Astrocyte of the cerebellum (primary cell): Measurements from ENCODE around the gene KDM2A.

Experiments
- DNase-seq: peaks from one replicate; pipeline ENCODE4 v3.0.0-alpha.2; 2011; ENCODE audit warnings: low read depth
- H3K4me3 ChIP-seq: 2 replicates; pipeline ENCODE4 v1.5.1; 2011; ENCODE audit warnings: mild to moderate bottlenecking, low read depth, low read length, moderate library complexity
- in situ Hi-C: cut with HindIII; loops from 2 replicates; pipeline ENCODE4 v1.10.0; 2017; ENCODE audit warnings: low sequenced_read_pairs
- TF ChIP-seq, protein P1 (sequence below): IDR thresholded peaks from 2 replicates; pipeline ENCODE4 v1.5.1; 2012; ENCODE audit warnings: low read length, low read depth, moderate library complexity, mild to moderate bottlenecking; ENCODE audit errors: missing control alignments

KDM2A gene

DNA sequence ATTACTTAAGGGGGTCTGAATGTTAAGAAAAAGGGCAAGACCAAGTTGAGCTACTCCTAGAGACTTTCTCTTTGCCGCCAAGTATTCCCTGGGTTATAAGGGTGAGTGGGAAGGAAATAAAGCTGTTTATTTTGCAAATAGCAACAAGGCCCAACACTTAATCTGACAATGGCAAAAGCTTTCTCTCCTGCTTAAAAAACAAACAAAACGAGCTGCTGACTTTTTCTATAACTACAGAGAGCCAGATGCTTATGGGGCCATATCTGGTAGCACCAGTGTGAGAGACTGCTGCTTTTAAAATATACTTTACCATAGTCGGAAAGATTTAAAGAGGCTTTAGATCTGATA is 2.3 kb upstream of the KDM2A start:
- no peak for DNase-seq
- in situ Hi-C loops, result no loop called here
- no peak overlapping the region for H3K4me3 ChIP-seq
- TF ChIP-seq, protein P1, sequence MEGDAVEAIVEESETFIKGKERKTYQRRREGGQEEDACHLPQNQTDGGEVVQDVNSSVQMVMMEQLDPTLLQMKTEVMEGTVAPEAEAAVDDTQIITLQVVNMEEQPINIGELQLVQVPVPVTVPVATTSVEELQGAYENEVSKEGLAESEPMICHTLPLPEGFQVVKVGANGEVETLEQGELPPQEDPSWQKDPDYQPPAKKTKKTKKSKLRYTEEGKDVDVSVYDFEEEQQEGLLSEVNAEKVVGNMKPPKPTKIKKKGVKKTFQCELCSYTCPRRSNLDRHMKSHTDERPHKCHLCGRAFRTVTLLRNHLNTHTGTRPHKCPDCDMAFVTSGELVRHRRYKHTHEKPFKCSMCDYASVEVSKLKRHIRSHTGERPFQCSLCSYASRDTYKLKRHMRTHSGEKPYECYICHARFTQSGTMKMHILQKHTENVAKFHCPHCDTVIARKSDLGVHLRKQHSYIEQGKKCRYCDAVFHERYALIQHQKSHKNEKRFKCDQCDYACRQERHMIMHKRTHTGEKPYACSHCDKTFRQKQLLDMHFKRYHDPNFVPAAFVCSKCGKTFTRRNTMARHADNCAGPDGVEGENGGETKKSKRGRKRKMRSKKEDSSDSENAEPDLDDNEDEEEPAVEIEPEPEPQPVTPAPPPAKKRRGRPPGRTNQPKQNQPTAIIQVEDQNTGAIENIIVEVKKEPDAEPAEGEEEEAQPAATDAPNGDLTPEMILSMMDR, result no peak

DNA sequence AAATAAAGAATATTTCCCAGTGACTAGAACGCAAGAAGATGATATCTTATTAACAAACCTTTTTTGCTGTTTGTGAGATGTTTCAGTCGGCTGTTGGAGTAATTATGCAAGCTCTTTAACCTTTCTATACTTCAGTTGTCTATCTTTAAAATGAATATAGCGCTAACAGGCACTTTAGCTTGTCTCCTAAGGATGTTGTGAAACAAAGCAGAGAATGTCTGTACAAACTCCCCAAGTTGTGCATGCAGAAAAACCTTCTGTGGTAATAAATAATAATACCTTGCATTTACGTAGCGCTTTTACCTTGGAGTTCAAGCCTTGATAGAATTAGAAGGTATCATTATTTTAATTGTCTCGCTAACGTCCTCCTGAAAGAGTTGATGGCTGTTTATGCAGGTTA is 1.9 kb upstream of the KDM2A start:
- no peak for DNase-seq
- TF ChIP-seq, protein P1, result no peak
- no peak overlapping the region for H3K4me3 ChIP-seq
- in situ Hi-C loops, result no loop called here

DNA sequence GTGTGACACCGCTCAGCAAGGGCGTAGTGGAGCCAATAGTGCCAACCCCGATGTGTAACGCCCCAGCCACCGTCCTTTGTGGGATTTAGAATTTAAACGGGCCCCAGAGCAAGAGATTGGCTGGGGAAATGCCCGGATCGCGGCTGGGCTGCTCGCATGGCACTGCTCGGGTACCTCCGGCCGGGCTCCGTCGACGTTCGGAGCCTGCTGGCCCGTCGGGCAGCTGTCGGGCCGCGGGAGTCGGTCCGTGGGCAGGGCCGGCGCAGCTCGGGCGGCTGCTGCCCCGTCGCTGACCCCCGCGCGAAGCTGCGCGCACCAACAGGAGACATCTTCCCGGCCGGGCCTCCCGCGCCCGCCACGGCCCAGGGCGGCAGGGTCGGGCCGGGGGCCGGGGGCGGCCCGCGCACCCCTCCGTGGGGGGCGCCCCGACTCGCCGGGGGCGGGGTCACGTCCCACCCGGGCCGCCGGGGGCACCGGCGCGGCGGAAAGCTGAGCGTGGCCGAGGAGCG is 1.3 kb upstream of the KDM2A start:
- TF ChIP-seq, protein P1, result no peak
- no peak for DNase-seq
- H3K4me3 ChIP-seq, result no peak overlapping the region
- in situ Hi-C loops, result no loop called here

DNA sequence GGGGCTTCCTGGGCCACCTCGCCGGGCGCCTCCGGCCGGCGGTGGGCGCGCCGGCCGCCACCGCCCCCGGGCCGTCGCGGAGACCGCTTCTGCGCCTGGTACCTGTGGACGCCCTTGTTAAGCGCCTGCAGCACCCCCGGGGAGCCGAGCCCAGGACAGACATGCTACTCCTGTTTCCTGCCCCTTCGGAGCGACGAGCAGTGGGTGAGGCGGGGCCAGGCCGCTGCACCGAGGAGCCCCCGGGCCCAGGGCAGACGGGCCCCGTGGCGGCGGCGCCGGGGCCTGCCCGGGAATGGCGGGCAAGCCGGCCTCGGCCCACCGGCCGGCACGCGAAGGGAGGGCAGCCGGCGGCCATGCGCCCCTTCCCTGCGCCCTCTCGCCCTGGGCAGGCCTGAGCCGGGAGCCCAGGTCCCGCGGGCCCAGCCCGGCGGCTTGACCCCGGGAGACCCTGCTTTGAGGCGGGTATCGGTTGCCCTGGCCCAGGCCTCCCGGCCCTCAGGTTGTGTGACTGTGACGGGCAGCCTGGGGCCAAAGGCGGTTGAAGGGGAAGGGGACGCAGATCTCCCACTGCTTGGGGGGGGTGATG is 789 bp upstream of the KDM2A start:
- no peak for DNase-seq
- H3K4me3 ChIP-seq, result peak overlapping the region; percentile 23
- TF ChIP-seq, protein P1, result no peak

DNA sequence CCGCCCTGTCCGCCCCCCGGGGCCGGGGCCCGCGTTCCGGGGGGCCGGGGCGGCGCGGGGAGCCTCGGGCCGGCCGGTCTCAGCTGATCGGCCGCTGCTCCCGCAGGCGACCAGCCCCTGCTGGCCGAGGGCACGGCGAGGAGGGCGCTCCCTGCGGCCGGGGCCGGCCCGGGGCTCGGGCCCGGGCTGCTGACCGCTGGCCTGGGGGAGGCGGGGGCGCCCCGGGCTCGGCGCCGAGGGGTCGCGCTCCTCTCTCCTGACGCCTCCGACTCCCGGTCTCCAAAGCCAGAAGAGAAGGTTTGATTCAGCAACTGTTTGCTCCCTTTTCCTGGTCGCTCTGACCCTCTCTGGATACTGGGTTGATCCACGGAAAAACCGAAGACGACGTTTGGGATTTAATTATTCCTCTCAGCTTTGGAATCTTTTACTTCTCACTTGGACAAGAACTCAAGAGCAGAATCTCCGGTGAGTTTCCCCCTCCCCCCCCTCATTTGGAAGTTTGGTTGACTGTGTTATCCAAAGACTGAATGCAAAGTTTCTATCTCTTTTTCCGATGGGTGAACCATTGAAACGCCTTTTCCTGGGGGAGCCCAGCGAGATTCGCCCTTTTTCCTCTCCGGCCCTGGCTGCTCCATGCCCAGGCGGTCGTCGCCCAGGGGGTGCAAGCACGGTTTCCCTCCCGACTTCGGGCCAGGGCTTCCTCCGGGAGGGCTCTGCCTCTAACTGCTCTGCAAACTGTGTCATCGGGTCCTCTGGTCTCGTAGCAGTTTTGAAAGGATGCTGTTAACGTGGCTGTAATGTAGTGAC is 725 bp downstream of the KDM2A start:
- H3K4me3 ChIP-seq, result peak overlapping the region; percentile 78
- in situ Hi-C loops, result no loop called here
- TF ChIP-seq, protein P1, result no peak
- DNase-seq, result no peak

More for the DNA sequence above, 789 bp upstream of the KDM2A start:
- in situ Hi-C loops, result no loop called here

DNA sequence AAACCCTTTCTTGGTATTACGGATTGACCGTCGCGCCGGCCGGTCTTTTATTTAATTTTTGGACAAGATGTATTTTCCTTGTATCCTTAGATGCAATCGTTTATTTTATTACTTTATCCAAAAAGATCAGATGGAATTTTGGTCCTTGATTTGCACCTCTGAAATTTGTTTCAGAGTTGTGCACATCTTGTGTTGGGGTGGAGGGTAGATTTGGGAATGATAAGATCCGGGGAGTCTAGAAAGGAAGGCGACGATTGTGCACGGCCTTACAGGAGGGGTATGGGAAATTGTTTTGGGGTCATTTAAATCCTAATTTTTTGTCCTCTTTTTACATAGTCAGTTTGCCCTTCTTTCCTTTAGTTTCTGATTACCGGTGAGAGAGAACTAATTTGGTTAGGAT is 1.4 kb downstream of the KDM2A start:
- in situ Hi-C loops, result no loop called here
- peak overlapping the region; percentile 78 for H3K4me3 ChIP-seq
- TF ChIP-seq, protein P1, result no peak
- DNase-seq, result no peak
